GM23338 (cell line): ENCODE data around the gene SIVA1. TPM values are rescaled to one million over a fixed set of nuclear protein-coding genes. Genes with fewer than 3 reads are reported as not detected.

ENCODE experiments used
- ATAC-seq: fragments of 200-7000 bp; cut with Tn5 transposase; 3 replicates; pipeline ENCODE4 v1.9.1; 2020
- DNase-seq: peaks from one replicate; pipeline ENCODE4 v3.0.0-alpha.2; 2015; ENCODE audit warnings: low spot score
- H2AFZ ChIP-seq: fragments of 200-600 bp; sonication (generic); 2 replicates; pipeline ENCODE4 v1.8.0; 2016; ENCODE audit warnings: antibody characterized with exemption, mild to moderate bottlenecking, moderate library complexity
- H3F3A ChIP-seq: fragments of 200-600 bp; sonication (generic); replicated peaks from 2 replicates; pipeline ENCODE4 v1.8.0; 2017; ENCODE audit warnings: antibody characterized with exemption, mixed run types, low read depth
- H3K27ac ChIP-seq: fragments of 200-600 bp; sonication (generic); 2 replicates; pipeline ENCODE4 v1.6.1; 2016; ENCODE audit warnings: low read depth
- H3K27me3 ChIP-seq: fragments of 200-600 bp; sonication (generic); 2 replicates; pipeline ENCODE4 v1.8.0; 2016; ENCODE audit warnings: mild to moderate bottlenecking, mixed run types, moderate library complexity; ENCODE audit not compliant: insufficient read depth
- H3K36me3 ChIP-seq: fragments of 200-600 bp; sonication (generic); 2 replicates; pipeline ENCODE4 v1.8.0; 2016; ENCODE audit warnings: mild to moderate bottlenecking; ENCODE audit not compliant: insufficient read depth
- H3K4me1 ChIP-seq: fragments of 200-600 bp; sonication (generic); 2 replicates; pipeline ENCODE4 v1.8.0; 2016; ENCODE audit warnings: mild to moderate bottlenecking, moderate library complexity; ENCODE audit not compliant: insufficient read depth
- H3K4me2 ChIP-seq: fragments of 200-600 bp; sonication (generic); 2 replicates; pipeline ENCODE4 v1.7.1; 2017; ENCODE audit warnings: mixed run types
- H3K4me3 ChIP-seq: fragments of 200-600 bp; sonication (generic); 2 replicates; pipeline ENCODE4 v1.6.1; 2016; ENCODE audit warnings: mixed run types
- H3K79me2 ChIP-seq: fragments of 200-600 bp; sonication (generic); replicated peaks from 2 replicates; pipeline ENCODE4 v1.8.0; 2017; ENCODE audit warnings: mild to moderate bottlenecking; ENCODE audit not compliant: insufficient read depth
- H3K9me2 ChIP-seq: fragments of 200-600 bp; sonication (generic); 2 replicates; pipeline ENCODE4 v1.8.0; 2017; ENCODE audit not compliant: insufficient read depth
- H4K20me1 ChIP-seq: fragments of 200-600 bp; sonication (generic); replicated peaks from 2 replicates; pipeline ENCODE4 v1.8.0; 2017; ENCODE audit warnings: mild to moderate bottlenecking; ENCODE audit not compliant: insufficient read depth
- H3K27ac Mint-ChIP-seq: 2 replicates; pipeline ENCODE4 v1.8.0; 2020; ENCODE audit warnings: inconsistent platforms, mild to moderate bottlenecking, moderate library complexity, mixed read lengths
- H3K27me3 Mint-ChIP-seq: 3 replicates; pipeline ENCODE4 v1.8.0; 2022; ENCODE audit warnings: low read depth, mild to moderate bottlenecking, moderate library complexity, mixed read lengths, inconsistent platforms; ENCODE audit not compliant: insufficient read depth, poor library complexity
- H3K36me3 Mint-ChIP-seq: 3 replicates; pipeline ENCODE4 v1.8.0; 2021; ENCODE audit warnings: low read depth, mild to moderate bottlenecking, inconsistent platforms, moderate library complexity, mixed read lengths
- H3K4me1 Mint-ChIP-seq: 3 replicates; pipeline ENCODE4 v1.8.0; 2020; ENCODE audit warnings: mild to moderate bottlenecking, inconsistent platforms, mixed read lengths
- H3K4me3 Mint-ChIP-seq: 3 replicates; pipeline ENCODE4 v1.8.0; 2021; ENCODE audit warnings: moderate library complexity, mild to moderate bottlenecking, inconsistent platforms, mixed read lengths
- H3K9me3 Mint-ChIP-seq: 3 replicates; pipeline ENCODE4 v1.8.0; 2020; ENCODE audit warnings: moderate library complexity, mild to moderate bottlenecking, inconsistent platforms, mixed read lengths
- REST ChIP-seq: IDR thresholded peaks from one replicate; pipeline ENCODE4 v1.6.1; 2018; ENCODE audit warnings: antibody characterized with exemption; ENCODE audit not compliant: unreplicated experiment
- ZNF331 ChIP-seq: fragments of 250-450 bp; sonication (Bioruptor Pico); IDR thresholded peaks from 2 replicates; pipeline ENCODE4 v1.5.0; 2020; ENCODE audit warnings: low read depth, mild to moderate bottlenecking, moderate library complexity
- ZNF462 ChIP-seq: fragments of 250-450 bp; sonication (Bioruptor Pico); IDR thresholded peaks from 2 replicates; pipeline ENCODE4 v1.5.0; 2020; ENCODE audit warnings: mild to moderate bottlenecking, moderate library complexity
- polyA plus RNA-seq: library from polyadenylated mRNA; unstranded; fragments of >200 nt; fragmentation: Nextera tagmentation; extraction: Ambion mirVana; gene quantifications from 2 replicates; pipeline ENCODE4 v1.2.1, GENCODE V29; 2016
- total RNA-seq: library from RNA; depleted of rRNA; stranded (reverse); fragments of >200 nt; shearing (Covaris generic); gene quantifications from 2 replicates; pipeline ENCODE4 v1.2.3, GENCODE V29; 2014

The SIVA1 gene
- total and polyA plus RNA-seq, 2 experiments from 2014 or later, result 215 to 392 TPM

- no peak for DNase-seq
- no peaks in the 10 kb centered on the region for H3K4me1 ChIP-seq
Observed at GRCh38 chr14:104714066-104714465, 38.9 kb upstream of the SIVA1 start.

GRCh38 chr14:104714681-104715080 lies 38.3 kb upstream of the SIVA1 start:
- Histone ChIP-seq H3K4me2 (no peak overlapping the region), H4K20me1 (no peaks in the 10 kb centered on the region), H3F3A (no peaks in the 10 kb centered on the region), H3K4me3 (no peak overlapping the region), H3K36me3 (no peaks in the 10 kb centered on the region), H3K79me2 (no peaks in the 10 kb centered on the region), H3K27ac (no peak overlapping the region), H3K9me2 (no peaks in the 10 kb centered on the region), H2AFZ (no peak overlapping the region), H3K4me1 (no peaks in the 10 kb centered on the region), H3K27me3 (no peaks in the 10 kb centered on the region)
- ATAC-seq (no peak), DNase-seq (no peak)
- TF ChIP-seq ZNF462, result no peak
- no peak for TF ChIP-seq ZNF331 (CRISPR knock-in tag)
- H3K9me3 Mint-ChIP-seq, result no peaks in the 10 kb centered on the region
- H3K4me3 Mint-ChIP-seq, result no peak overlapping the region
- 0 out of 3 replicates have a peak, but pooled peaks cover 2% of the 10 kb centered on the region for H3K4me1 Mint-ChIP-seq
- no peak overlapping the region for H3K27ac Mint-ChIP-seq
- H3K36me3 Mint-ChIP-seq, result peaks cover 9% of the 10 kb centered on the region
- peaks cover 7% of the 10 kb centered on the region for H3K27me3 Mint-ChIP-seq

More at GRCh38 chr14:104714066-104714465, 38.9 kb upstream of the SIVA1 start:
- H3K4me1 Mint-ChIP-seq, result 0 out of 3 replicates have a peak, but pooled peaks cover 2% of the 10 kb centered on the region
- no peak overlapping the region for H3K27ac ChIP-seq
- no peak overlapping the region for H3K4me3 Mint-ChIP-seq
- no peak overlapping the region for H2AFZ ChIP-seq
- H3K9me3 Mint-ChIP-seq, result no peaks in the 10 kb centered on the region
- TF ChIP-seq ZNF331 (CRISPR knock-in tag), result no peak
- TF ChIP-seq REST, result no peak
- no peak overlapping the region for H3K27ac Mint-ChIP-seq
- H3K36me3 Mint-ChIP-seq, result peaks cover 9% of the 10 kb centered on the region
- no peaks in the 10 kb centered on the region for H3K36me3 ChIP-seq
- H3K79me2 ChIP-seq, result no peaks in the 10 kb centered on the region
- no peaks in the 10 kb centered on the region for H3K9me2 ChIP-seq
- H3K4me3 ChIP-seq, result no peak overlapping the region
- peaks cover 7% of the 10 kb centered on the region for H3K27me3 Mint-ChIP-seq
- H3F3A ChIP-seq, result no peaks in the 10 kb centered on the region
- no peak for ATAC-seq
- H3K27me3 ChIP-seq, result no peaks in the 10 kb centered on the region
- H4K20me1 ChIP-seq, result no peaks in the 10 kb centered on the region
- no peak overlapping the region for H3K4me2 ChIP-seq
